T-helper 1 cell treated with Interleukin-12 subunit alpha and Interleukin-12 subunit beta and Interleukin-4 antibody, amounts not matched to agents 30 ng/mL and 1 ng/mL, for 36 hours (primary cell): ENCODE results near the gene TRIP12. TPM values are rescaled to one million over a fixed set of nuclear protein-coding genes. Genes with fewer than 3 reads are reported as not detected.
"Not testable (repeated sequence)": the region's sequence is repeated elsewhere in the genome, so short reads cannot be mapped to it uniquely, and the experiment has no call there.

Experiments
- intact Hi-C: fragments of 100-400 bp; cut with micrococcal nuclease; formaldehyde crosslinking; loops from one replicate; pipeline ENCODE4 v1.15.1; 2024
- total RNA-seq: library from RNA; stranded (reverse); gene quantifications from 2 replicates; pipeline ENCODE4 v1.2.3, GENCODE V29; 2022

Gene TRIP12
- total RNA-seq, 1 donor from 2014 or later, result 275 TPM

DNA sequence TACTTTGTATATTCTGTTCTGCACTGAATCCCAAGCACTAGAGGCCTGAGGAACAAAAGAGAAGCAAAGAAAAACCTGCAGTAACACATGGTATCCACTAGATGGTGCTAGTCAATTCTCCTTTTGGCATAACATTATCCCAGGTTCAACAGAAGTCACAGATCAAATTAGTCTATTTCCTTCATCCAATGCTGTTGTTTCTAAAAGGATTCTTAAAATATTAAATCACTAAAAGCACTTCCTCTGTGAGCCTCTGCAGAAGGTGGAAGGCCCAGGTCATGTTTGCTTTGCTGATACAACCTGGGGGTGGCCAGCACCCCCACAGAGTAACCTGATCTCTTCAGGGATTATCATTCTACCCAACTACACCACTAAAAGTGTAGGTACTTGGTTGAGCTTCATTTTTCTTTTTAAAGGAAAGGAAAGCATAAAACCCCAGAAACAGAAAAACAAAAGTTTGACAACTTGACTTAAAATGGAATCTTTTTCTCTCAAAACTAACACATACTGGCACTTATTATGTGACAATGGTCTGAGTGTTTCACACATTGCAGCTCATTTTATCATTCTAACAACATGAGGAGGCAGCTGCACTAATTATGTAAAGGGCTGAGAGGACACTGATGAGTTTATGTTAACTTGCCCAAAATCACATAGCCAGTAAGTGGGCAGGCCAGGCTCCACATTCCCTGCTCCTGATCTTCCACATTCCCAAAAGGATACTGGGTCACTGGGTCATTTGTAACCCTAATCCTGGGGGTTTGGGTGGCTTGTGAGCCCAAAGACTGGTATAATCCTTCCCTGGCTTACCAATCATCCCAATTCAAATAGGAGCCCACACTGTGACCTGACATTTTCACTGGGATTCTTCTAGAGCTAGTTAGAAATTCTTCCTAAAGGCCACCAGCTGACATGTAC, 140.7 kb downstream of the TRIP12 start:
- intact Hi-C loops, result loop anchor here (1.0 to 10.0 kb wide), 7 partner anchors 20 to 1014 kb away; no protein-coding TSS in a partner anchor

- intact Hi-C loops, result loop anchor here (1.0 to 10.0 kb wide), 7 partner anchors 21 to 1015 kb away; no protein-coding TSS in a partner anchor
Measured at GRCh38 chr2:229779650-229780049, 142.2 kb downstream of the TRIP12 start.

GRCh38 chr2:229777716-229778115, 144.1 kb downstream of the TRIP12 start:
- intact Hi-C loops, result no loop called here

DNA sequence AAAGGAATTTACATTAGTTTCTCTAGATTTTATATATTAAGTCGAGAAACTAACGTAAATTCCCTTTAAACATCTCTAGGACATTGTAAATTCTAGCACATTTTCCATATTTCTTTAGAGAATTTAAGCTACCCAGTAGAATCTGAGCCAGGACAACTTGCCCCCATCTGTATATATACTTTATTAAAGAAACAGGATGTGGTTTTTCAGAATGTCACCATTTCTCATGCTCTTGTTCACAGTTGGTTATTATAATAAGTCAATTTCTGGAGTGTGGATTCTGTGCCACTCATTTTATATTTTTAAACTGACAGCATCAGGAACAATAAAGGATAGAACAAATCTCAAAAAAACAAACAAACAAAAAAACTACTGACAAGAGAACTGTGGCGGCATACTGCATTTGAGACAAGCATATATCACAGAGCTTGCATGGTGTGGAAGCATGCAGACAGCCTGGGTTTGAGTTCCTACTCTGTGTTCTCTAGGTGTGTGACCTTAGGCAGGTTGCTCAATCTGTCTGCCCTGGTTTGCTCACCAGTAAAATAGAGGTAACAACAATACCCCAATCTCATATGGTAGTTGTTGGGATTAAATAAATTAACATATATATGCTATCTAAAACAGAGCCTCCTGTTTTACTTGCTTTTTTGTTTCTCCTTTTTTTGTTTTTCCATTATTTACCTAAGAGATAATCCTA, 146.0 kb downstream of the TRIP12 start:
- intact Hi-C loops, result no loop called here

DNA sequence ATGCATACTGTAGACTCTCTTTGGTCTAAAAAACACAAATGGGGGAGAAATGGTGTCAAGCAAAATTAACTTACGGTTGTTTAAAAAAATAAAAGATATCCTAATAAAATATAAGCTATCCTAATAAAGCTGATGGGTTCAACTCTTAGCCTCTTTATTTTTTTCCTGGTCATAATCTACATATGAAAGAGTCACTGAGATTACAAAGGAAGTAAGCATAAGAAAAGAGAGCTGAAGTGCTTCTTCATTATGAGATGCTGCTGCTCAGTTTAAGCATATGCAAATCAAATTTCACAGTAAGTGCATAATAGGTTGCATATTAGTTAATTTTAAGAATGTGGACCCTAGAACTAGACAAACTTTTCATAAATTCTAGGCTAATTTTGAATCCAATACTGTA, 147.6 kb downstream of the TRIP12 start:
- intact Hi-C loops, result no loop called here

DNA sequence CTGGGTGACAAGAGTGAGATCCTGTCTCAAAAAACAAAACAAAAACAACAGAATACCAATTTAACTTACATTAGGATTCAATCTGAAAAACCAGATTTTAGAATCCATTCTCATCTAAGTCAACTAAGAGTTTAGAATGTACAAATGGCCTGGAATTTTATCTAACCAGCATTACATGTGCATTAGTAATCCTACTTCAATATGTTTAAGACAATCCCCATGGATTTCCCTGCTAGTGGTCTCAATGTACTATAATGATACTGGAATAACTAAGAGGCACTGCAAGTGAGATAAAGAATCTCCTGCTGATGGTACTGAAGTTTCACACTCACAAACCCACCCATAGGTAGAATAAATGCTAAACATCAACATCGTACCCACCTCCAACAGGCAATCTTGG, 153.6 kb downstream of the TRIP12 start:
- intact Hi-C loops, result no loop called here

- intact Hi-C loops, result no loop called here
Measured at GRCh38 chr2:229765721-229766120, 156.1 kb downstream of the TRIP12 start.

- intact Hi-C loops, result no loop called here
Measured at GRCh38 chr2:229761663-229762062, 160.1 kb downstream of the TRIP12 start.

DNA sequence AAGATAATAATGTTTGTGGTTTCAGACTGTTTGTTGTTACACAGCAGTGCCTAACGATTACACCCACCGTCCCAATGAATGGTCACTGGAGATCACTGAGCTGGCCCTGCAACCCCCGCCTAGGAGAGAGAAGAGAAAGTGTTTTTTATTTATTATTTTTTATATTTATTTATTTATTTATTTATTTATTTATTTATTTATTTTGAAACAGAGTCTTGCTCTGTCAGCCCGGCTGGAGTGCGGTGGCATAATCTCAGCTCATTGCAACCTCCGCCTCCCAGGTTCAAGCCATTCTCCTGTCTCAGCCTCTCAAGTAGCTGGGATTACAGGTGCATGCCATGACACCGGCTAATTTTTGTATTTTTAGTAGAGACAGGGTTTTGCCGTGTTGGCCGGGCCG, 164.3 kb downstream of the TRIP12 start:
- intact Hi-C loops, result not testable (repeated sequence)

- intact Hi-C loops, result no loop called here
Measured at GRCh38 chr2:229752970-229753729, 168.7 kb downstream of the TRIP12 start.

GRCh38 chr2:229749779-229750178, 172.0 kb downstream of the TRIP12 start:
- intact Hi-C loops, result no loop called here

GRCh38 chr2:229748950-229749349, 172.9 kb downstream of the TRIP12 start:
- intact Hi-C loops, result no loop called here

DNA sequence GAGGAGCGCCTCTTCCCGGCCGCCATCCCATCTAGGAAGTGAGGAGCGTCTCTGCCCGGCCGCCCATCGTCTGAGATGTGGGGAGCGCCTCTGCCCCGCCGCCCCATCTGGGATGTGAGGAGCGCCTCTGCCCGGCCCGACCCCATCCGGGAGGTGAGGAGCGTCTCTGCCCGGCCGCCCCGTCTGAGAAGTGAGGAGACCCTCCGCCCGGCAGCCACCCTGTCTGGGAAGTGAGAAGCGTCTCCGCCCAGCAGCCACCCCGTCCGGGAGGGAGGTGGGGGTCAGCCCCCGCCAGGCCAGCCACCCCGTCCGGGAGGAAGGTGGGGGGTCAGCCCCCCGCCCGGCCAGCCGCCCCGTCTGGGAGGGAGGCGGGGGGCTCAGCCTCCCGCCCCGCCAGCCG, 179.1 kb downstream of the TRIP12 start:
- intact Hi-C loops, result not testable (repeated sequence)

- intact Hi-C loops, result no loop called here
Measured at GRCh38 chr2:229740279-229740678, 181.5 kb downstream of the TRIP12 start.

- intact Hi-C loops, result no loop called here
Measured at GRCh38 chr2:229738024-229738625, 183.7 kb downstream of the TRIP12 start.

GRCh38 chr2:229734410-229734809, 187.4 kb downstream of the TRIP12 start:
- intact Hi-C loops, result no loop called here

DNA sequence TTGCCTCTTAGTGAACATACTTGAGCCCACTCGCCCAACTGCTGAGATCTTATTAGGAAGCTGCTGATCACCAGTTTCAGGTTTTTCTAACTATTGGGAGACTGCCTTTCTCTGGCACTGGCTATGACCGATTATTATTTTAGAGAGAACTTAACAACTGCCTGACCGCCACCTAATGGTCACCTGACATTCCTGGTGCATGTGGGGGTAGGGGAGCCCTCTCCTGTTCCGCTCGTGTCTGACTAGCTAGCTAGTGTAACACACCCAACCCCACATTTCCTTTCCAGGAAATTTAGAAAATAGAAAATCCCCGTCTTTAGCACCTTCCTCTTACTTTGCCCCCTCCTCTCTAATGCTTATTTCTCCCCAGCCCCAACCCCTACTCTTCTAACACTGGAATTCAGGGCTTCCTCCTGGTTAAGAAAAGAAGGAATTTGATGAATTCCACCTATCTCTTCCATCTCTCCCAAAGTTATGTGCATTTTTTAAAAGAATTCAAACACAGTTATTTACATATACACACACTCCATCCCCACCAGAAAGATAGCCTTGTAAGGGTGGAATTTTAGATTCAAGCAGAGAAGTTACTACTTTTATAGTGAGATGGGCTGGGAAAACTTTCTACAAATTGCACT, 188.1 kb downstream of the TRIP12 start:
- intact Hi-C loops, result no loop called here

- intact Hi-C loops, result no loop called here
Measured at GRCh38 chr2:229732897-229733296, 188.9 kb downstream of the TRIP12 start.

- intact Hi-C loops, result no loop called here
Measured at GRCh38 chr2:229731916-229732315, 189.9 kb downstream of the TRIP12 start.

DNA sequence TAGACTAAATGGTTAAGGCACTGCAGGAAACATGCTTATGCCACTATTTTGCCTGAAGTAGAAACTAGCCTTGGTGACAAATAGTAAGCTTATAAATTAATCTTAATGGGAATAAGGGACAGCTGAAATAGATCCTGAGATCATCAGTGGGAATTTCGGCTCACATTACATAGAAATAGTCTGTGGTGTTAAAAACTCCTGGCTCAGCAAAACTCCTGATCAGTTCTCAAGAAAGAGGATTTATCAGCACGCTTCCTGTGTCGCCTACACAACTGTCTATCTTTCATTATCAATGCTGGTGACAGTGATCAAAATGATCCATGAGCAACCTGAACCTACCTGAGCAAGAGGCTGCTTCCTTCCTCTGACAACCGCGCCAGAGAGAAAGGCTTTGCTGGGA, 190.4 kb downstream of the TRIP12 start:
- intact Hi-C loops, result no loop called here

DNA sequence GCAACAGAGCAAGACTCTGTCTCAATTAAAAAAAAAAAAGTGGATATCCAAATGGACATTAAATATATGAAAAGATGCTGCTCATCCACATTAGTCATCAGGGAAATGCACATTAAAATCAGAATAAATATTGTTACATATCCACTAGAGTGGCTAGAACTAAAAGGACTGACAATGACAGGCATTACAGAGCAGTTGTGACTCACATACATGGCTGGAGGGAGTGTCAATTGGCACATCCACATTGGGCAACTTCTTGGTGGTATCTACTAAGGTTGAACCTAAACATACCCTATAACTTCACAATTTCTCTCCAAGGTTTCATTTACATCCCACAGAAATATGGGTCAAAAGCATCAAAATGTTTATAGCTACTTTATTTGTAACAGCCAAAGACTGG, 193.4 kb downstream of the TRIP12 start:
- intact Hi-C loops, result no loop called here
